HG03175 (cell line): ENCODE results near the gene NPIPB8.
"Not testable (repeated sequence)": the region's sequence is repeated elsewhere in the genome, so short reads cannot be mapped to it uniquely, and the experiment has no call there.

ENCODE experiments used
- ATAC-seq: cut with Tn5 transposase; IDR thresholded peaks from one replicate; pipeline ENCODE4 v1.9.1; 2021; ENCODE audit warnings: mild to moderate bottlenecking, moderate library complexity; ENCODE audit not compliant: unreplicated experiment

NPIPB8 gene

GRCh38 chr16:28606291-28607115, 31.4 kb upstream of the NPIPB8 start:
- ATAC-seq = no peak

- ATAC-seq = no peak
These were observed 30.7 kb upstream of the NPIPB8 start for GRCh38 chr16:28607116-28607623.

- ATAC-seq = not testable (repeated sequence)
These were observed 30.0 kb upstream of the NPIPB8 start for GRCh38 chr16:28607681-28608495.

- not testable (repeated sequence) for ATAC-seq
These were observed 29.4 kb upstream of the NPIPB8 start for GRCh38 chr16:28608496-28608808.

GRCh38 chr16:28608867-28609596, 28.8 kb upstream of the NPIPB8 start:
- ATAC-seq = not testable (repeated sequence)

- no peak for ATAC-seq
These were observed 28.0 kb upstream of the NPIPB8 start, which contains the start of gene SULT1A1 for GRCh38 chr16:28609631-28610594. Gene SULT1A1, minus strand, starts transcription at chr16:28610044. Its CDS starts 1,189 bp downstream, at chr16:28608855.

GRCh38 chr16:28610595-28611191, 27.2 kb upstream of the NPIPB8 start:
- ATAC-seq = no peak

- peak; percentile 61 for ATAC-seq
These were observed 25.2 kb upstream of the NPIPB8 start for GRCh38 chr16:28612359-28613280.

GRCh38 chr16:28613912-28614311, 24.0 kb upstream of the NPIPB8 start:
- ATAC-seq = not testable (repeated sequence)

GRCh38 chr16:28614561-28614960, 23.3 kb upstream of the NPIPB8 start:
- not testable (repeated sequence) for ATAC-seq

GRCh38 chr16:28615486-28616223, 22.2 kb upstream of the NPIPB8 start:
- not testable (repeated sequence) for ATAC-seq

GRCh38 chr16:28616224-28616577, 21.7 kb upstream of the NPIPB8 start:
- ATAC-seq = not testable (repeated sequence)

GRCh38 chr16:28616636-28617035, 21.2 kb upstream of the NPIPB8 start:
- ATAC-seq = no peak

- no peak for ATAC-seq
These were observed 20.0 kb upstream of the NPIPB8 start for GRCh38 chr16:28617874-28618273.

- ATAC-seq = not testable (repeated sequence)
These were observed 17.5 kb upstream of the NPIPB8 start for GRCh38 chr16:28620316-28620715.

- ATAC-seq = no peak
These were observed 16.2 kb upstream of the NPIPB8 start for GRCh38 chr16:28621481-28622155.

GRCh38 chr16:28622532-28623171, 15.2 kb upstream of the NPIPB8 start:
- ATAC-seq = not testable (repeated sequence)
